ENCODE results near the gene SRGAP3.

The SRGAP3 gene

DNA sequence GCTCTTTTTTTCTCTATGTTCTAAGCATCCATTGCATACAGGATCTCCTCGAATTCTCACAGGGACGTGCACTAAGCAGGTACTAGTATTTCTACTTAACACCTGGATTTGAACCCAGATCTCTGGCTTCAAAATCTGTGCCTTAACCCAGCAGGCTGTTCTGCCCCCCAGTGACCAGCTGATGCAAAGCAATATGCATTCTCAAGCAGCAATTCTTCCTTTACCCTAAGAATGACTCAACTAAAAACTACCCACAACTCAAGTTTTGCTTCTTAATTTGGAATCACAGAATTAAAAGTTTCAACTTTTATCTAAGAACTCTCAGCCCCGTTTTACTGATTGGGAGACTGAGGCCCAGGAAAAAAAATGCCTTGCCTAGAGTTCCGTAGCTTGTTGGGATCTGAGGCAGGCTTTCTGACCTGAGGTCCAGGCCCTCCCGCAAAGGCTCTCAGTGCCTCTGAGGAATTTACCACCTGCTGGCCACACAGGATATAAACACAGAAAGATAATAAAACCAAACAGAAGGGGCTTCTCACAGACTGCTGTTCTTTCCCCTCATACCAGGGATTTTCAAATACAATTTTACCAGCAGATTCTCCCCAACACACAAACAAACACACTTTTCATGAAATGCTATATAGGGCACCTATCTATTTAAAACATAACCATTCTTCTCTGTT is 170.7 kb downstream of the SRGAP3 start:
- no peak for DNase-seq

DNA sequence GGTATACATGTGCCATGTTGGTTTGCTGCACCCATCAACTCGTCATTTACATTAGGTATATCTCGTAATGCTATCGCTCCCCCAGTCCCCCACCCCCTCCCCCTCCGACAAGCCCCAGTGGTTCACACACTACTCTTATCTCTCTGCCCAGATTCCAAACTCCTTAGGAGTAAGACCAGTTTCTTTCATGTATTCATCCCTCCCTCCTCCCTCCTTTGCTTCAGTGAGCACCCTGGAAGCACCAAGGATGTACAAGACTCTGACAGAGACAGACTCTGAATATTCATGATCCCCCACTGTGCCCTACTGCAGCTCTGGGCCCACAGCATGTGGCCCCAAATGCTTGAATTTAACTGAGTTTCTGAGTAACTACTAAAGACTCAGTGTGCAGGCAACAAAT is 172.4 kb downstream of the SRGAP3 start:
- no peak for DNase-seq

DNA sequence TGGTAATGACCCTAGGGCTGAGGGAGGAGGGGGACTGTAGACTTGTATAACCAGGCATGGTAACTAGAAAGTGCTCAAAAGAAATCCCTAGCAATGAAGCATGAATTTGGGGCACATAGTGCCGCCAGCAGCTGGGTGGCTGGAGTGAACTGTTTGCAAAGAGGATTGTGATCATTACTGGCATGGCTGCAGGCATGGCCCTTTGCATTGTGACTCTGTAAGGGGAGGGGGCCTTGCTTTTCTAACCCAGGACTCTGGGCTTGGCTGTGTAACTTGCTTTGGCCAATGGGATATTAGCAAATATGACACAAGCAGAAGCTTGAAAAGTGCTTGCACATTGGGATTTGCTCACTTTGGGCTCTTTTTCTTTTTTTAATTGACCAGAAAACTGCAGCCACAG is 173.7 kb downstream of the SRGAP3 start:
- DNase-seq, result no peak

DNA sequence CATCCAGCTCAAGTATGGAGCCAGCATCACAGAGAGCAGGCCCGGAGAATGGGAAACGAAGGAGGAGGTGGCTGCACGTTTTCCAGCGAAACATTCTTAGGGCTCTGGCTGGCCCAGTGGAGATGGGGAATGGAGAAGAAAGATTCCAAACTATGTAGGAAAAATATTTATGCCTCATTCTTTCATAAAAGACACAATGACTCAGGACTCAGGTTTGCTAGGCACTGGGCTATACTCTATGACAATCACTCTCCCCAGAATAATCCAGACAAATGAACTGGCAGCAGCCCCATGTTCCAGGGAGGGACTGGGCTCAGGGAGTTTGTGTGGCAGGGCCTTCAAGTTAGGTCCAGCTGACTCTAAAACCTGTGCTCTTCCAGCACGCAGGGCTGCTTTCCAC is 175.4 kb downstream of the SRGAP3 start:
- DNase-seq, result no peak

DNA sequence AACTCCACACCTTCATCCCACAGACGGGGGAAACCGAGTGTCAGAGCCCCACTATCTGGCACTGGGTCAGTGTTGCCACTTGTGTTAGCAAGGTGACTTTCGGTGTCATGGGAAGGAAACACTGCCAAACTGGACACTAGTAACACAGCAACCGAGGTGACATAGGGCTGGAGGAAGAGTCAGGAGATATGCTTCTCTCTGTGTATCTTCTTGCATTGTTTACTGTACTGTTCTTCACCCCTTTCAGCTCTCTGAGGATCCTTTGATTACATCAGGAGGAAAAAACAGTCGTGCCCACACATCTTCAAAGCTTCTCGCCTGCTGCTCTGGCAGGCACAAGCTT is 176.8 kb downstream of the SRGAP3 start:
- no peak for DNase-seq

DNA sequence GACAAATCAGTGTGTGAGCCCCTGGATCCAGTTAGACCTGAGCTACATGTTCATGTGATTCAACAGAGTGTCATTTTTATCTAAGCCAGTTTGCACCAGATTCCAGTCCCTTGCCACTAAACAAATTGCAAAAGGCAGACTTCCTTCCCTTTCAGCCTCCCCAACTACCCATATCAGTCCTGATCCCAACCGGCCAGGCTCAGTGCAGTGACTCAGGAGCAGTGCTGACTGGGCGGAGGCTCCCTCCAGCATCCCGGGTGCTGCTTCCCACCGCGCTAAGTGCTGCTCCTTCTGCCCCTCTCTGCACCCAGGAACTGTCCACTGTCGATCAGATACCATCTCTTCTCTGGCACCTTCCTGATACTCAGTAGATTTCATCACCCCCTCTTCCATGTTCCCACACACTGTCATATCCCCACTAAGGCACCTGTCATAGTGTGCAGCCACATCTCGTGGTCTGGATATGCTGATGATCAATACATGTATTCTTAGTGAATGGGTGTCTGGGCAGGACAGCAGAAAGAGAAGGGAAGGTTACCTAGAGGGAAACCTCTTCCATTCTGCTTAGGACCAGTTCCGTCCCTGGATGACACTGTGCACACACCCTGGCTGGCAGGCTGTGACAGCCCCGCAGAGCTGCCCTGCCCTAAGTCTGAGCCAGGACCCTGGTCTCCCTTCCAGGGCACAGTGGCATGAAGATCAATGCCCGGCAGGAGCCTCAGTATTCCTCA is 177.3 kb downstream of the SRGAP3 start:
- DNase-seq, result no peak

DNA sequence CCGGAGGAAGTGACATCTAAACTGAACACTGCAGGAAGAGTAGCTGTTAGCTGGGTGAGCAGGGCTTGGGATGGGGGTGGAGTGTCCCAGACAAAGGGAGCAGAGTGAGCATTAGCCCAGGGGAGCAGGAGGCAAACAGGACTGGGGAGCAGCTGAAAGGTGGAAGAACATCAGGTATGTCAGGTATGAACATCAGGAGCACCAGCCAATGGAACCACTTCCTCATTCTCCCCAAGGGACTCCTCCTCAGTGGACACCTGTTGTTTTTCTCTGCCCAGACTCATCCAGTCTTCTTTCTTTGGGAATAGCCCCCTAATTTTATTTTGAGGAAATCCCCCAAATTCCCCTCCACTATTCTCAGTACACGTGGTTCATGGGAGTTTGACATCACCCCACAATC is 178.5 kb downstream of the SRGAP3 start:
- DNase-seq, result no peak

DNA sequence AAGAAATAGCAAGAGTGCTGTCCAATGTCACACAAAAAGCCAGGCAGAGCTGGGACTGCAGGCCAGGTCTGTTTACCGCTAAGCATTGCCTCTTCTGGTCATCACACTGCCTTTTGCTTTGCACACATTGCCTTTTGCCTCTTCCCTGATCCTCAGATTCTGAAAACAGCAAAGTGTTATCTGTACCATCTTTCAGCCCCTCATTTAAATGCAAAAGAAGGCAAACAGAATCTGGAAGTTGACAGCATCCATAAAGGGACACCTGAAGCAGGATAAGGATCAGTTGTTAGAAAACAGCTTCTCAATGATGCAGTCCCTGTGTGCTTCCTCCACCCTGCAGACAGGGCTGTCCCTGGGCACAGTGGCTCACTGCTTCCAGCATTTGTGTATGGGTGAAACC is 179.5 kb downstream of the SRGAP3 start:
- DNase-seq, result no peak

DNA sequence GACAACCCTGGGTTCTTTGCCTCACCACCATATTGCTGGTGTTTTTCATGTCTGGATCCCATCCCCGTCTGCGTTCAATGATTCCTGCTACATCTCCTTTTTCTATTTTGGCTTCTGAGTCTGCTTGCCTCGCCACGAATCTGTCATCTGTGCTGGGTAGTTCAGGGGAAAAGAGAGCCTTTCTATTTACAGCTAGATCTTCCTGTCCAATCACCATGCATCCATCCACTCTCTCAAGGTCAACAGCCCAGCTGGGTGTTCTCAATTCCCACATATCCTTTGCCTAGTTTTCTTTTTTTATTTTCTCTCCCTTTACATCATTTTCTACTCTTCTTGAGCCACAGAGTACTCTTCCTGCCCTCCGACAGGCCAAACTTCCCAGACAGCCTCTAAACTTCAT is 181.4 kb downstream of the SRGAP3 start:
- no peak for DNase-seq

DNA sequence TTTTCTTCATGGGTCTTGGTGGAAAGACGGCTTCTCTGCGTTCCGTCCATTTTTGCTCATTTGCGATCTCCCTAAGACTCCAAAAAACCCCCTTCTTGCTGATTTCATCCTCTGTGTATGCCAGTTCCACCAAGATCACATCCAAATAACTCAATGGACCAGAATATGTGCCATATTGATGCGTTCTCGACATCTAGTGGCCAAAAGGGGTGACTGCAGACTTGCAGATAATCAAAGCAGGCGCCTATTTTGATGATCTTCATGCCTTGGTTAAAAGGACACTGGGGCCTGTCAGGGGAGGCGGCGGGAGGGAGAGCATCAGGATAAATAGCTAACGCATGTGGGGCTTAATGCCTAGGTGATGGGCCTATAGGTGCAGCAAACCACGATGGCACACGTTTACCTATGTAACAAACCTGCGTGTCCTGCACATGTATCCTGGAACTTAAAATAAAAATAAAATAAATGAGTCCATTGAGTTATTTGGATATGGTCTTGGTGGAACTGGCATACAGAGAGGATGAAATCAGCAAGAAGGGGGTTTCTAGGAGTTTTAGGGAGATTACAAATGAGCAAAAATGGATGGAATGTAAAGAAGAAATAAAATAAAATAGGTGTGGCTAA is 182.0 kb downstream of the SRGAP3 start:
- DNase-seq, result peak; percentile 26

DNA sequence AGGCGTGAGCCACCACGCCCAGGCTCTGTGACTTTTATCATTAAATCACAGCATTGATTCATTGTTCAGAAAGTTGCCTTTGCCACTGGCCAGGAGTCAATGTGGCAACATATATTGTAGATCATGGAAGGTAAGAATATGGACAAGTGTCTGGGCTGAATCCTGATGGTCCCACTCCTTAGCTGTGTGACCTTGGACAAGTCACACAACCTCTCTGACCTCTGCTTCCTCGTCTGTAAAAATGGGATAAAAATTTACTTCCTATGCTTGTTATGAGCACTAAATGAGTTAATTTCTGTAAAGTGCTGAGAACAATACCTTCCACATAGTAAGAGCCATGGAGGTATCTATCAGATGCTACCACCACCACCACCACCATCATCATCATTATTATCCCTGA is 182.7 kb downstream of the SRGAP3 start:
- no peak for DNase-seq

DNA sequence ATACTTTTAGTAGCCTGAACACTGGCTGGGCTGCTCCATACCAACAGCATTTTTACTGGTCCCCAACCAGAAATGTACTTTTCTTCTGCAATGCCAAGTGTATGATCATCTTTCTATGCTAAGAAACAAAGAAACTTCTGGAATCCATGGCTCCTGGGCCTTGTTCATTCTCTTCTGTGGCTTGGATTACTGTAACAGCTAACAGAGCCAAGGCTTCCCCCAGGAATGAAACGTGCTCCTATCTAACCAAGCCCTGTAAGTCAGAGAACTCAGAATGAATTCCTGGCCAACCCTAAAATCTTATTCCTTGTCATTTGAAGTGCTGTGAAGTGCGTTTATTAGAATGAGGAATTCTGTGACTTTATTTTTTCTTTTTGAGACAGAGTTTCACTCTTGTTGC is 183.3 kb downstream of the SRGAP3 start:
- no peak for DNase-seq

DNA sequence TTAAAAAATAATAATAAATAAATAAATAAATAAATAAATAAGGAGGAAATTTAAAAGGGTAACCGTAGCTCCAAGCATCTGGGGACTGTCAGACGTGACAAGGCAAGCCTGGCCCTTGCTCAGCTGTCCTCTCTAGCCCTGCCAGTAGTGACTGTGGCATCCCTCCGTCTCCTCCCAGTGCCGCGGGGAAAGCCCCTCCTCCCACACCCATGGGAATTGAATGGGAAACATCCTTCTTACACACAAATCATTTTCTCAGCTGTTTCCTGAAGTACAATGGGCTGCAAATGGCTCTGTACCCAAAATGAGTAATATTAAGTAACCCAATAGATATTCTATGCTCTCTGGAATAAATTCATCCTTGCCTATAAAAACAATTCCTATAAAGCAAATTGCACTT is 184.6 kb downstream of the SRGAP3 start:
- no peak for DNase-seq

DNA sequence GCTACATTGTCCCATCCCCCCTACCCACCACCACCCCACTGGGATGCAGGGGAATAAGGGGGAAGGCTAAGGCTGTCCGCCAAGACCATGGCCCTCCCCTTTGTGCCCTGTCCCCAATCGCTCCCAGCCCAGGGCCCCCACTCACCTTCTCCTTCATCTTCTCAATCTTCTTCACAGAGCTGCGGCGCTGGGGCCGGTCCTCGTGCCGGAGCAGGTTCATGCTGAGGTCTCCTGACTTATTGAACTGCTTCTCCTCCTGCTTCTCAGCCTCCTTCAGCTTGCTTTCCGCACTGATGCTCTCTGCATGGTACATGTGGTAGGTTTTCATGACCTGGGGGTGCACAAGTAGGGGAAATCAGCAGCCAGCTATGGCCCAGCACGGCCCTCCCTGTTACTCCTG is 185.2 kb downstream of the SRGAP3 start:
- DNase-seq, result no peak

DNA sequence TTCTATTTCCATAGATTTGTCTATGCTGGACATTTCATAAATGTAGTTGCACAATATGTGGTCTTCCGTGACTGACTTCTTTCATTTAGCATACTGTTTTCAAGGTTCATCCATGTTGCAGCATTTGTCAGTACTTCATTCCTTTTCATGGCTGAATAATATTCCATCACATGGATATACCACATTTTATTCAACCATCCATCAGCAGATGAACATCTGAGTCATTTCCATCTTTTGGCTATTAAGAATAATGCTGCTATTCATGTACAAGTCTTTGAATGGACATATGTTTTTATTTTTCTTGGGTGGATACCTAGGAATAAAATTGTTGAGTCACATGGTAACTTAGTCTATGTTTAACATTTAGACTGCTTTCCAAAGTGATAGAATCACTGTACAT is 186.9 kb downstream of the SRGAP3 start:
- DNase-seq, result no peak

DNA sequence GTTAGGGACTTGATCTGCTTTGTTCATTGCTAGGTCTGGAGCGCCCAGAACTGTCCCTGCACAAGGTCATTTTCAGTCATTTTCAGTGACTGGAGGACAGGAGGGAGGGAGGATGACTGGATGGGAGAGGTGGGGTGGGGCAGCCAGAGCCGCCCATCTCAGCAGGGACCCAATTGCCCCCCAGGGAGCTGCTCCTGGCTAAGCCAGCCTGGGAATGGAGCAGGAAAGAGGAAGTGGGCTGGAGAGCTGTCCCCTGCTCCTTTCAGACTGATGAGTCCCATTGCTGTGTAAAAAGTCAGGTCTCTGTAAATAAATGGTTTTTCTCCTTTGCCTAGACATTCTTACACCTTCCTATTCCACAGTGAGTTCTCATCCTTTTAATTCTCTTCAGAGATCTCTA is 187.8 kb downstream of the SRGAP3 start:
- DNase-seq, result no peak

DNA sequence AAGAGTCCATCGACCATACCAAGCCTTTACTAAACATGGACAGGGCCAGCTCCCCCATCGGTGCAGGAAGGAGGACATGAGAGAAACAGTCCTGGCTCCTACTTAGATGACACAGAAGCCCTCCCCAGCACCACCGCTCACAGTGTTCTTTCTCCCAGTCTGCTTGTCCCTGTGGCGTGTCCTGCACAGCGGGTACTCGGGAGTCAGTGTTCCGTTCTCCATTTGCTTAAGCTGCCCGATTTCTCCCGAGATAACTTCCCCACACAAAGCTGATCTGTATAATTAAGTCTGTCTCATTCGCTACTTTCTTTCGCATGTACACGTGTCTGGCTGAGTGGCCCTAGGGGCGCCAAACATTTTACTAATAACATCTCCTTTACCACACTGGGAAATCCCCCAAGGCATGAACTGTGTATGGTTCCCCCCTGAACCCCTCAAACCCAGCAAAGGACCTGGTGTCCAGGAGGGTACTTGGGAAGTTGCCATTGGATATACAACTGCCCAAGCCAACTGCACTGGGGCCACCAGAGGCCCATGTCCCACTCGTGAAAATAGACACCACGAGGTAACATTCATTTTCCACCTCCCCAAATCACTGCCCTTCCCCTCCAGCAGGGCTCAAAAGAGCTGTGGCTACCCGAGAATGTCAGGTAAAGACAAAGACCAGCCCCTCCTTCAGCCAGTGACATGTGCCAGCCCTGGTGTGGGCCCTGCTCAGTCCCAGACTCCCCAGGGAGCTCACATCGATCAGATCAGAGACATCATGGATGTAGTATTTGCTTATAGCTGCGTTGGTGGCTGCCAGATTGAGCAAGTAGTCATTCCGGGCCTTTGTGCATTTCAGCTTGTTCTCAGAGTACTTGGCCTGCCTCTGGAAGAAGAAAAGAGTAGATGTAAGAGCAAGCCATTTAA is 189.7 kb downstream of the SRGAP3 start:
- DNase-seq, result no peak

DNA sequence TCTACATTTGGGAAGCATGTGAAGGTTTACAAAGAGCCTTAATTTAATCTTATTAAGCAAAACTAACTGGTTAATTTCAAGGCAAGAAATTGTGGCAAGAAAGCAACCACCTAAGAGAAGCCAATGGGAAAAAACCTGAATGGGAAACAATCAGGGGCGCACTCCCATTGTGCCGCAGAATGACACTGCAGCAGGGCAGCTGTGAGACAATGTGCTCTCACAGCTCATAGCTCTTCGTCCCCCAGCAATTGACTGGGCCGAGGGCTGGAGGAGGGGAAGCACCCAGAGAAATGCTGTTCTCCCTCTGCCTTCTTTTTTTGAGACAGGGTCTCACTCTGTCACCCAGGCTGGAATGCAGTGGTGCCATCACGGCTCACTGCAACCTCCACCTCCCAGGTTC is 192.9 kb downstream of the SRGAP3 start:
- no peak for DNase-seq

DNA sequence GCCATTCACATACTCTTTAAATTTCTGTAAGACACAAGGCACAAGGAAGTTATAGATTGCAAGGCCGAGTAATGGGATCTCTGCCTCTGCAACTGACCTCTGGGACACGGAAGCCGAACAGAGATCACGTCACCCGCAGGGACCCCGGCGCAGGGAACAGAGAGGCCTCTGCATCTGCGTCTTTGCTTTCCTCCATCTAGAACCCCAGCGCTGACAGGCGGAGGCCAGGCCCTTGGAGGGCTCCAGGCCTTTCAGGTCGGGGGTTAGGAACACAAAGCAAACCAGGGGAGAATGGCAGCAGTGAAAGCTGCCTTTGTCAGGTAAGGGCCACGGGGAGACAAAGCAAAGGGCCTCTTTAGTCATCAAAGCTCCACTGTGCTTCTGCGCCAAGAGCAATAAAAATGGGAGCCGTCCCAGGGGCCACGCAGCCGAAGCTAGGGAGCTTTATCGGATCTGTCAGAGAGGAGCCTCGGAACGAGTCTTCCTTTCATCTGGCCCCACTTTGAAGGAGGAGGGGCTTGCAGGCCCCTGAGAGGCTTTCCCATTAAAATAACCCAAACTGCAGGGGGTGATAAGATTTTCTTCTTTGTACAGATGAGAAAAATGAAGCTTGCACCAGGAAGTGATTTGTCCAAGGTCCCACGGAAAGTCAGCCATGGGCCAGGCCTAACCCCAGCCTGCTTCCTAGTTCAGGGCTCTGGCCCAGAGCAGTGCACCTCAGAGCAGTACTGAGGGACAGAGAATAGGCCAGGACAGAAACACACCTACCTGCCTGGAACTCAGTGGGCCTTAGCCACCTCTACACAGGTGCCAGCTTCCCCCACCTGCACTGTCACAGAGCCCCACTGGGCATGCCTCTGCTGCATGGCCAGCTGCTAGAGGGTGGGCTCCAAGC is 201.7 kb downstream of the SRGAP3 start:
- no peak for DNase-seq

DNA sequence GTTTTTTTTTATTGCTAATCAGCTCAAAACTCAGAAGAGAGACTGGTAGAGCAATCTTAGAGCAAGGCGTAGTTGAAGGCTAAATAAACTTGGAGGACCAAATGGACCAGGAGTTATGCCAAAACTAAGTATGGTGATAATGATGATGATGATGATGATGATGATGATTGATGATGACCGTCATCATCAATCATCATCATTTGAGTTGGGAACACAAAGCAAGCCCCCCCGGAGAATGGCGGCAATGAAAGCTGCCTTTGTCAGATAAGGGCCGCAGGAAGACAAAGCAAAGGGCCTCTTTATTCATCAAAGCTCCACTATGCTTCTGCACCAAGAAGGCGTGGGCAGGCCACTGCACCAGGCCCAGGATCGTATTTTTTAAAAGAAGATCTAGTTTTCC is 204.1 kb downstream of the SRGAP3 start:
- DNase-seq, result no peak

DNA sequence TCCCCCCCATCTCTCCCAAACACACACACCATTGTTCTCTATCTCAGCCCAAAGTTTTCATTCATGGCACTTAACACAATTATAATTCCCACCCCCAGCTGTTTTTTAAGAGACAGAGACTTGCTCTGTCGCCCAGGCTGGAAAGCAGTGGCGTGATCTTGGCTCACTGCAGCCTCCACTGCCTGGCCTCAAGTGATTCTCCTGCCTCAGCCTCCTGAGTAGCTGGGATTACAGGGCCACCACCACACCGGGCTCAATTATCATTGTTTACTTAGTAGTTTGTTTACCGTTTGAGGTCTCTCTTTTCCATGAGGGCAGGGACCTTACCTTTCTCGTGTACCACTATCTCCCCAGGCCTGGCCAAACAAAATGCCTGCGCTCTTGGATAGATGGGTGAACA is 206.4 kb downstream of the SRGAP3 start:
- no peak for DNase-seq

DNA sequence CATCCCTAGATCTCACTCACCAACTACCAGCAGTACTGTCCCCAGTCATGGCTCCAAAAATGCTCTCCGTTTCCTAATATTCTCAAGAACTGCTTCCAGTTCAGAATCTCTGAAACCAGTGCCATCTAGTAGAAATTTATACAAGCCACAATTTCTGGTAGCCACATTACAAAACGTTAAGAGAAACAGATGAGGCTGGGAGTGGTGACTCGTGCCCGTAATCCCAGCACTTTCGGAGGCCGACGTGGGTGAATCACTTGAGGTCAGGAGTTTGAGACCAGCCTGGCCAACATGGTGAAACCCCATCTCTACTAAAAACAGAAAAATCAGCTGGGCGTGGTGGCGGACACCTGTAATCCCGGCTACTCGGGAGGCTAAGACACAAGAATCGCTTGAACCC is 207.8 kb downstream of the SRGAP3 start:
- DNase-seq, result no peak

DNA sequence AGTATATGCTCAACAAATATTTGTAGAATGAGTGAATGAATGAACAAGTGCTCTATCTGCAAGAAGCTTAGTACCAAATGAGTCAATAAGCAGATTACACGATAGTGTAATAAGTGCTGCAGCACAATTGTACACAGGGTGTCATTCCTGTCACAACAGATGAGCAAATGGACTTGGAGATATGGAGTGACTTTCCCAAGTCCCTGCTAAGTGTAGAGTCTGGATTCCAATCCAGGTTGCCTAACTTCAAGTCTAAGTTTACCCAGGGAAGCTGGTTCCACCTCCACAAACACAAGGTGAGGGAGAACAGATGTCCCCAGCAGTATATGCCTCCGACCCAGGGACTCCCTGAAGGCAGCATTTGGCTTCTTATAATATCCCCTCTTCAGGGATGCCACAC is 208.4 kb downstream of the SRGAP3 start:
- DNase-seq, result no peak

All from NCI-H774 (cell line).